ENCODE measurements around the gene C19orf53. TPM values are rescaled to one million over a fixed set of nuclear protein-coding genes. Genes with fewer than 3 reads are reported as not detected.

Gene C19orf53
- total and polyA plus RNA-seq, 10 of the 15 experiments (the other 5 are each of a cell fraction or from before 2014, with no cell fraction given): 109 to 449 (median 218) TPM

DNA sequence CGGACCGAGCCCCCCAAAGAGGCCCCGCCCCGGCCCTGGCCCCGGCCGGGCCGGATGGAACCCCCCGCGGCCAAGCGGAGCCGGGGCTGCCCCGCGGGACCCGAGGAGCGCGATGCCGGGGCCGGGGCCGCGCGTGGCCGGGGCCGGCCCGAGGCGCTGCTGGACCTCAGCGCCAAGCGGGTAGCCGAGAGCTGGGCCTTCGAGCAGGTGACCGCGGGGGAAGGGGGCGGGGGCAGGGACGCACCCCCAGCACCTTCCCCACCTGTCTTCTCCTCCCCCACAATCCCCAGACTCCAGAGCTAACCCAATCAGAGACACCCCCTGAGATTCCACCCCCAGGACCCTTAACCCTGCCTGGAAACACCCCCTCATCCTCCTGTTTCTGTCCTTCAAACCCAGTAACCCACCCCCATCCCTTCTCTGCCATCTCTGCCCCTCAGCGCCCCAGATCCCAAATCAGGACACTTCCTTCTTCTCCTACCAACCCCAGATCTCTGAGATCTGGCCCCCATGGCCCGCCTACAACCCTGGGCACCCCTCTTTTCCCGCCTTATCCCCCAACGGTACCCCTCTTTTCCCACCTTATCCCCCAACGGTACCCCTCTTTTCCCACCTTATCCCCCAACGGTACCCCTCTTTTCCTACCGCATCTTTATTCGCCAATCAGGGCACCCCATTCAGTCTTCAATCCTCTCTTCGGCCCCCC is 21.5 kb downstream of the C19orf53 start:
- peak; percentile 7 for FAIRE-seq
- intact Hi-C loops (cut with micrococcal nuclease; ENCODE audit: unreplicated experiment): loop anchor here (5.0 kb wide), 1 partner anchor 42 kb away; no protein-coding TSS in a partner anchor
- ChIA-PET CTCF (interaction anchor here (0.6 to 8.0 kb wide), 7 partner anchors 8 to 88 kb away, joined by 3 to 63 read pairs (median 5); no protein-coding TSS in a partner anchor), SMC1A (ENCODE audit: uncharacterized antibody, unreplicated experiment) (interaction anchor here (0.7 to 5.6 kb wide), 8 partner anchors 8 to 65 kb away, joined by 3 to 33 read pairs (median 3); no protein-coding TSS in a partner anchor), RAD21 (ENCODE audit: unreplicated experiment) (interaction anchor here (0.5 to 5.6 kb wide), 8 partner anchors 13 to 70 kb away, joined by 3 to 59 read pairs (median 4); partner anchors contain the start of gene C19orf53), POLR2A (interaction anchor here (0.7 to 5.1 kb wide), 9 partner anchors 12 to 616 kb away, joined by 3 to 37 read pairs (median 11); partner anchors contain the start of gene C19orf53)
- peak overlapping the region; percentile 84 for H3K27ac ChIP-seq (ENCODE audit: control insufficient read depth, insufficient read depth)
- peak overlapping the region; percentile 98 for H3K4me2 ChIP-seq (ENCODE audit: control insufficient read depth, insufficient read depth)
- H3K9me3 ChIP-seq (replicated peaks; ENCODE audit: control insufficient read depth, insufficient read depth, low read length): no peaks in the 10 kb centered on the region
- H4K20me1 ChIP-seq (ENCODE audit: control insufficient read depth, insufficient read depth): no peaks in the 10 kb centered on the region
- in situ Hi-C loops (cut with MboI): no loop called here
- DNase-seq (ENCODE audit: low read depth, low spot score): no peak
- no peaks in the 10 kb centered on the region for H3K36me3 ChIP-seq (ENCODE audit: control insufficient read depth in 2 of 2, insufficient read depth in 2 of 2, low read length in 1 of 2)
- H3K4me1 ChIP-seq (ENCODE audit: control insufficient read depth, insufficient read depth, low read length): peaks cover 16% of the 10 kb centered on the region
- peak overlapping the region; percentile 77 for H3K9ac ChIP-seq (ENCODE audit: control insufficient read depth, insufficient read depth, low read length)
- H3K79me2 ChIP-seq (ENCODE audit: control insufficient read depth, insufficient read depth, low read length): peaks cover 12% of the 10 kb centered on the region
- peak; percentile 65 for ATAC-seq
- no TSS peak for BruUV-seq (replicated peaks)
- H3K4me3 ChIP-seq: peak overlapping the region; percentile 70
- H2AFZ ChIP-seq (ENCODE audit: control insufficient read depth, low read depth, low read length): peak overlapping the region; percentile 70
- WGBS (ENCODE audit: insufficient coverage, insufficient replicate concordance, low lambda C conversion rate, missing lambda C conversion rate): 3% methylated on average over 26 of the region's 42 CpGs
- H3K27me3 ChIP-seq (replicated peaks in 1 of 2; ENCODE audit: control insufficient read depth in 2 of 2, insufficient read depth in 2 of 2, low read length in 1 of 2): no peaks in the 10 kb centered on the region
- no peak for TF ChIP-seq NFYA (IDR thresholded peaks at IDR 0.05; ENCODE audit: borderline replicate concordance, low read depth, low read length)
- no peak for TF ChIP-seq SMC3 (IDR thresholded peaks at IDR 0.05; ENCODE audit: borderline replicate concordance, low read length)
- TF ChIP-seq BRCA1 (IDR thresholded peaks at IDR 0.05; ENCODE audit: low read depth, low read length): no peak
- TF ChIP-seq SIX5 (IDR thresholded peaks at IDR 0.05; ENCODE audit: low read depth, low read length, severe bottlenecking): no peak
- TF ChIP-seq NR2C2 (IDR thresholded peaks at IDR 0.05; ENCODE audit: borderline replicate concordance, control insufficient read depth, insufficient read length, low read depth): no peak
- TF ChIP-seq, protein P1, sequence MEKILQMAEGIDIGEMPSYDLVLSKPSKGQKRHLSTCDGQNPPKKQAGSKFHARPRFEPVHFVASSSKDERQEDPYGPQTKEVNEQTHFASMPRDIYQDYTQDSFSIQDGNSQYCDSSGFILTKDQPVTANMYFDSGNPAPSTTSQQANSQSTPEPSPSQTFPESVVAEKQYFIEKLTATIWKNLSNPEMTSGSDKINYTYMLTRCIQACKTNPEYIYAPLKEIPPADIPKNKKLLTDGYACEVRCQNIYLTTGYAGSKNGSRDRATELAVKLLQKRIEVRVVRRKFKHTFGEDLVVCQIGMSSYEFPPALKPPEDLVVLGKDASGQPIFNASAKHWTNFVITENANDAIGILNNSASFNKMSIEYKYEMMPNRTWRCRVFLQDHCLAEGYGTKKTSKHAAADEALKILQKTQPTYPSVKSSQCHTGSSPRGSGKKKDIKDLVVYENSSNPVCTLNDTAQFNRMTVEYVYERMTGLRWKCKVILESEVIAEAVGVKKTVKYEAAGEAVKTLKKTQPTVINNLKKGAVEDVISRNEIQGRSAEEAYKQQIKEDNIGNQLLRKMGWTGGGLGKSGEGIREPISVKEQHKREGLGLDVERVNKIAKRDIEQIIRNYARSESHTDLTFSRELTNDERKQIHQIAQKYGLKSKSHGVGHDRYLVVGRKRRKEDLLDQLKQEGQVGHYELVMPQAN (conservative IDR thresholded peaks at IDR 0.05): peak; percentile 83
- TF ChIP-seq ZSCAN29 (IDR thresholded peaks at IDR 0.05): no peak
- TF ChIP-seq PAX8 (IDR thresholded peaks at IDR 0.05): no peak
- TF ChIP-seq ASH2L (IDR thresholded peaks at IDR 0.05; ENCODE audit: borderline replicate concordance, low read depth): no peak
- TF ChIP-seq ZNF24 (IDR thresholded peaks at IDR 0.05): 0 out of 2 replicates have a peak, but pooled peaks have one; percentile 22
- peak; percentile 86; the same call in 1 of the 2 replicates for TF ChIP-seq SMARCA5 (IDR thresholded peaks at IDR 0.05)
- TF ChIP-seq MEF2B (IDR thresholded peaks at IDR 0.05; ENCODE audit: partially characterized antibody, poor library complexity, severe bottlenecking): no peak
- TF ChIP-seq SP1 (IDR thresholded peaks at IDR 0.05; ENCODE audit: low read depth, low read length): no peak
- peak; percentile 89 for TF ChIP-seq BACH1 (IDR thresholded peaks at IDR 0.05; ENCODE audit: borderline replicate concordance)
- TF ChIP-seq, protein P2, sequence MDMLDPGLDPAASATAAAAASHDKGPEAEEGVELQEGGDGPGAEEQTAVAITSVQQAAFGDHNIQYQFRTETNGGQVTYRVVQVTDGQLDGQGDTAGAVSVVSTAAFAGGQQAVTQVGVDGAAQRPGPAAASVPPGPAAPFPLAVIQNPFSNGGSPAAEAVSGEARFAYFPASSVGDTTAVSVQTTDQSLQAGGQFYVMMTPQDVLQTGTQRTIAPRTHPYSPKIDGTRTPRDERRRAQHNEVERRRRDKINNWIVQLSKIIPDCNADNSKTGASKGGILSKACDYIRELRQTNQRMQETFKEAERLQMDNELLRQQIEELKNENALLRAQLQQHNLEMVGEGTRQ (IDR thresholded peaks at IDR 0.05; ENCODE audit: borderline replicate concordance, low read depth, low read length): no peak
- TF ChIP-seq DPF2 (IDR thresholded peaks at IDR 0.05): no peak
- TF ChIP-seq NFIC (IDR thresholded peaks at IDR 0.05; ENCODE audit: low read depth, low read length): no peak
- TF ChIP-seq ETV6 (conservative IDR thresholded peaks at IDR 0.05 in 1 of 2, IDR thresholded peaks at IDR 0.05 in 1 of 2; ENCODE audit: borderline replicate concordance in 1 of 2, low read depth in 1 of 2): no peak
- peak; percentile 93 for TF ChIP-seq LARP7 (IDR thresholded peaks at IDR 0.05)
- 0 out of 3 replicates have a peak, but pooled peaks have one; percentile 12 for TF ChIP-seq POU2F2 (IDR thresholded peaks at IDR 0.05; ENCODE audit: borderline replicate concordance, low read depth, low read length)
- no peak for TF ChIP-seq SUZ12 (IDR thresholded peaks at IDR 0.05; ENCODE audit: unreplicated experiment)
- no peak for TF ChIP-seq MYC (IDR thresholded peaks at IDR 0.05; ENCODE audit: insufficient read depth, insufficient read length, insufficient replicate concordance, low read length, severe bottlenecking)

All from GM12878 (cell line).